ENCODE data around the gene IKBKE. TPM values are rescaled to one million over a fixed set of nuclear protein-coding genes. Genes with fewer than 3 reads are reported as not detected.

The IKBKE gene
- total and polyA plus RNA-seq, 10 of the 15 experiments (the other 5 are each of a cell fraction or from before 2014, with no cell fraction given) = 12.8 to 35.1 (median 23.1) TPM

GRCh38 chr1:206495493-206496046, 25.3 kb downstream of the IKBKE start (continued):
- TF ChIP-seq ZNF592 (IDR thresholded peaks at IDR 0.05) (no peak), EP300 (IDR thresholded peaks at IDR 0.05; ENCODE audit: borderline replicate concordance in 1 of 2, control insufficient read depth in 1 of 2, low read depth in 2 of 2, low read length in 2 of 2) (0 out of 4 replicates have a peak, but pooled peaks of 1 of the 2 experiments have one; percentile 49), PKNOX1 (IDR thresholded peaks at IDR 0.05) (no peak), PAX8 (IDR thresholded peaks at IDR 0.05) (no peak), ELK1 (IDR thresholded peaks at IDR 0.05; ENCODE audit: low read depth, low read length) (no peak), CHD1 (IDR thresholded peaks at IDR 0.05; ENCODE audit: low read depth, low read length) (no peak), NFIC (IDR thresholded peaks at IDR 0.05; ENCODE audit: low read depth, low read length) (peak; percentile 78; the same call in 1 of the 2 replicates), TARDBP (IDR thresholded peaks at IDR 0.05; ENCODE audit: borderline replicate concordance) (no peak), SIN3A (IDR thresholded peaks at IDR 0.05; ENCODE audit: low read depth, low read length) (no peak), GATAD2B (conservative IDR thresholded peaks at IDR 0.05; ENCODE audit: low read depth) (0 out of 2 replicates have a peak, but pooled peaks have one; percentile 23), ZBED1 (IDR thresholded peaks at IDR 0.05; ENCODE audit: borderline replicate concordance) (no peak), TCF7 (IDR thresholded peaks at IDR 0.05; ENCODE audit: borderline replicate concordance) (no peak), MTA3 (IDR thresholded peaks at IDR 0.05; ENCODE audit: borderline replicate concordance, low read length) (peak; percentile 39; the same call in 1 of the 2 replicates), RUNX3 (IDR thresholded peaks at IDR 0.05; ENCODE audit: low read length) (peak; percentile 52), MEF2A (IDR thresholded peaks at IDR 0.05; ENCODE audit: insufficient read depth, low read depth, low read length) (peak; percentile 76; the same call in 1 of the 2 replicates), ZNF384 (IDR thresholded peaks at IDR 0.05; ENCODE audit: borderline replicate concordance, low read depth, low read length) (no peak), DPF2 (IDR thresholded peaks at IDR 0.05) (0 out of 2 replicates have a peak, but pooled peaks have one; percentile 28), JUNB (IDR thresholded peaks at IDR 0.05) (no peak), CEBPB (IDR thresholded peaks at IDR 0.05; ENCODE audit: borderline replicate concordance in 1 of 2, low read depth in 2 of 2, low read length in 2 of 2) (no peak), ZNF217 (IDR thresholded peaks at IDR 0.05) (no peak), ATF2 (IDR thresholded peaks at IDR 0.05; ENCODE audit: low read length) (peak; percentile 73; the same call in 1 of the 2 replicates), SPI1 (IDR thresholded peaks at IDR 0.05; ENCODE audit: borderline replicate concordance, insufficient read depth, low read depth, low read length) (peak; percentile 92), IKZF1 (conservative IDR thresholded peaks at IDR 0.05) (peak; percentile 83)

Measured in GM12878 (cell line).